ENCODE results near the gene CLNK.

CLNK gene

DNA sequence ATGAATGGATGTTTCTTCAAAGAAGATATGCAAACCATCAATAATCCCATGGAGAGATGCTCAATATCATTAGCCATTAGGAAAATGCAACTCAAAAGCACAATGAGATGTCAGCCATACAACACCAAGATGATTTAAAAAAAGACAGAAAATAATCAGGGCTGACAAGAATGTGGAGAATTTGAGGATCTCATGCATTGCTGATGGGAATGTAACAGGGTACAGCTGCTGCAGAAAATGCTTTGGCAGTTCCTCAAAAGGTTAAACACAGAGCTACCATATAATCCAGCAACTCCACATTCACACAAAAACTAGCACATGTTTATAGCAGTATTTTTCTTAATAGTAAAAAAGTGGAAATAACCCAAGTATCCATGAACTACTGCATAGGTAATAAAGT lies 116.8 kb downstream of the CLNK start:
- TF ChIP-seq, protein P1, sequence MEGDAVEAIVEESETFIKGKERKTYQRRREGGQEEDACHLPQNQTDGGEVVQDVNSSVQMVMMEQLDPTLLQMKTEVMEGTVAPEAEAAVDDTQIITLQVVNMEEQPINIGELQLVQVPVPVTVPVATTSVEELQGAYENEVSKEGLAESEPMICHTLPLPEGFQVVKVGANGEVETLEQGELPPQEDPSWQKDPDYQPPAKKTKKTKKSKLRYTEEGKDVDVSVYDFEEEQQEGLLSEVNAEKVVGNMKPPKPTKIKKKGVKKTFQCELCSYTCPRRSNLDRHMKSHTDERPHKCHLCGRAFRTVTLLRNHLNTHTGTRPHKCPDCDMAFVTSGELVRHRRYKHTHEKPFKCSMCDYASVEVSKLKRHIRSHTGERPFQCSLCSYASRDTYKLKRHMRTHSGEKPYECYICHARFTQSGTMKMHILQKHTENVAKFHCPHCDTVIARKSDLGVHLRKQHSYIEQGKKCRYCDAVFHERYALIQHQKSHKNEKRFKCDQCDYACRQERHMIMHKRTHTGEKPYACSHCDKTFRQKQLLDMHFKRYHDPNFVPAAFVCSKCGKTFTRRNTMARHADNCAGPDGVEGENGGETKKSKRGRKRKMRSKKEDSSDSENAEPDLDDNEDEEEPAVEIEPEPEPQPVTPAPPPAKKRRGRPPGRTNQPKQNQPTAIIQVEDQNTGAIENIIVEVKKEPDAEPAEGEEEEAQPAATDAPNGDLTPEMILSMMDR (IDR thresholded peaks at IDR 0.05; ENCODE audit: low read length, missing control alignments) = no peak
- H3K4me3 ChIP-seq (replicated peaks; ENCODE audit: low read depth, low read length) = no peak overlapping the region
- DNase-seq (ENCODE audit: low read depth) = no peak

DNA sequence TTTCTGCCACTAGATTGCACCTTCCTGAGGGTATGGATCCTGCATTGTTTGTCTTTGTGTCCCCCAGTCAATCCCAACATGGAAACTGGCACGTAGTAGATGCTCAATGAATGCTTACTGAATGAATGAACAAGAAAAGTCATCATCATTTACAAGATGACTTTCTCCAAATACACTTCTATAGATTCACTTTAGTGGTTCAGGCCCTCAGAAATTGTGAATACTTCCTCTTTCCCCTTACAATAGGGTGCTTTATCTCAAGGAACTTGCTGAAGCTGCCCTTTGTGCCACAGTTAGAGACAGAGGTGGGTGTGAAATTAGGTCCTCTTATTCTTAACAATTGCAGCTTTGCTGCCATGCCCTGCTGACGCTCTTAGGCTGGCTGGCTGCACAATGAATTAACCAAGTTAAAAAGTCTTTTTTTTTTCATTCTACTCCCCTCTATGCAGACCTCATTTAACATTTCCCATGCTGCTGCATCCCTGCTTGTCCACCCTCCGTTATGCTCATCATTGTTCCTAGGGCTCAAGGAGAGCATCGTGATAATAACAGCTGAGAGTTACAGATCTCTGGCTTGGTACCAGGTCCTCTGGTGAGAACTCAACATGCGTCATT lies 119.3 kb downstream of the CLNK start:
- DNase-seq (ENCODE audit: low read depth) = no peak
- H3K4me3 ChIP-seq (replicated peaks; ENCODE audit: low read depth, low read length) = no peak overlapping the region
- TF ChIP-seq, protein P1 (IDR thresholded peaks at IDR 0.05; ENCODE audit: low read length, missing control alignments) = no peak

- TF ChIP-seq, protein P1 (IDR thresholded peaks at IDR 0.05; ENCODE audit: low read length, missing control alignments) = peak; percentile 91
- DNase-seq (ENCODE audit: low read depth) = peak; percentile 86
- H3K4me3 ChIP-seq (replicated peaks; ENCODE audit: low read depth, low read length) = no peak overlapping the region
Observed at GRCh38 chr4:10554694-10555093, 129.9 kb downstream of the CLNK start.

GRCh38 chr4:10554121-10554520 lies 130.4 kb downstream of the CLNK start:
- no peak for DNase-seq (ENCODE audit: low read depth)
- TF ChIP-seq, protein P1 (IDR thresholded peaks at IDR 0.05; ENCODE audit: low read length, missing control alignments) = no peak
- H3K4me3 ChIP-seq (replicated peaks; ENCODE audit: low read depth, low read length) = no peak overlapping the region

DNA sequence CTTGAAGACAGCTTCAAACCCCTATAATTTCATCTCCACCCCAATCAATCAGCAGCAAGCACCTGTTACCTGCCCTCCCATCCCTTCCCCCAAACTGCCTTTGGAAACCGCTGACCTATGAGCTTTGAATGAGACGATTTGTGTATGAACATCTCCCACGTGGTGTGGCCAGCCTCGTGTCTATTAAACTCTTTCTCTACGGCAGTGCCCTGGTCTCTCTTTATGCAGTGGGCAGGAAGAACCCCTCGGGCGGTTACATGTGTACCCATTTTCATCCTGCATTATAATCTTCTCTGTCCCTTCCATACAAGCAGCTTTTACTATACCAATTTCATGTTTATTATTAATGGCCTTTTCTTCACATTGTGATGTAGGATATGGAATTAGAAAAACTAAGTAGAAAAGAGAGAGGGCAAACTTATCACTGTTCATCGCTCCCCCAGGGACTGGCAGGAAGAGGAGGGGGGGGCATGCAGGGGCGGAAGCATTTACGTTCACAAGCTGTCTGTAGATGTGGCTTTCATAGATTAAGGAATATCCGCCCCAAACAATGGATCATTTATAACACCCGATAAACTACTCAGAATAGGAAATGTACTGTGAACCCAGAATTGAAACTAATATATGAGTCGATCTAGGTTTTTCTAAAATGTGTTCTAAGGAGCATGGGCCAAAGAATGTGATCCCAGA lies 131.8 kb downstream of the CLNK start:
- no peak for DNase-seq (ENCODE audit: low read depth)
- TF ChIP-seq, protein P1 (IDR thresholded peaks at IDR 0.05; ENCODE audit: low read length, missing control alignments) = no peak
- no peak overlapping the region for H3K4me3 ChIP-seq (replicated peaks; ENCODE audit: low read depth, low read length)

- no peak for DNase-seq (ENCODE audit: low read depth)
- no peak overlapping the region for H3K4me3 ChIP-seq (replicated peaks; ENCODE audit: low read depth, low read length)
- TF ChIP-seq, protein P1 (IDR thresholded peaks at IDR 0.05; ENCODE audit: low read length, missing control alignments) = no peak
Observed at GRCh38 chr4:10535912-10536311, 148.7 kb downstream of the CLNK start.

DNA sequence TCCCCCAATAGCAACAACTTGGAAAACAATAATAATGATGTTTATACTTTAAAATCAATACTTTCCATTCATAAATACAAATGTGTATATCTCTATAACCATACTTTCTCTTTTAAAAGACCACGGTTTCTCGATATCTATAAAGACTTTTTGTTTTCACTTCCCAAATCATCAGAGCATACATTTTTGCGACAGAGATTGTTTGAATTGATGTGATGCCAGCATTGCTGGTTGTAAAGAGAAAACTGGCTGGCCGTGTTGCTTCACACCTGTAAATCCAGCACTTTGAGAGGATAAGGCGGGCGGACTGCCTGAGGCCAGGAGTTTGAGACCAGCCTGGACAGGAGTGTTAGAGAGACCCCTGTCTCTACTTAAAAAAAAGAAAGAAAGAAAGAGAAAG lies 149.7 kb downstream of the CLNK start:
- TF ChIP-seq, protein P1 (IDR thresholded peaks at IDR 0.05; ENCODE audit: low read length, missing control alignments) = no peak
- H3K4me3 ChIP-seq (replicated peaks; ENCODE audit: low read depth, low read length) = no peak overlapping the region
- DNase-seq (ENCODE audit: low read depth) = no peak
